DND-41 (cell line): ENCODE measurements around the gene ACAP1.
"Not testable (repeated sequence)": the region's sequence is repeated elsewhere in the genome, so short reads cannot be mapped to it uniquely, and the experiment has no call there.

Experiments used
- ATAC-seq: fragments of 200-7000 bp; cut with Tn5 transposase; 3 replicates; pipeline ENCODE4 v1.9.1; 2021; ENCODE audit warnings: low read depth; ENCODE audit not compliant: insufficient read depth
- DNase-seq: peaks from one replicate; pipeline ENCODE4 v3.0.0-alpha.2; 2020
- H2AFZ ChIP-seq: 2 replicates; pipeline ENCODE4 v1.6.0; 2012; ENCODE audit warnings: low read depth, low read length
- H3K27ac ChIP-seq: 2 replicates; pipeline ENCODE4 v1.5.1; 2012; ENCODE audit warnings: low read length, inconsistent platforms
- H3K27me3 ChIP-seq: fragments of 200-600 bp; sonication (generic); 2 replicates; pipeline ENCODE4 v1.6.0; 2012; ENCODE audit warnings: low read length, mild to moderate bottlenecking, inconsistent platforms; ENCODE audit not compliant: insufficient read depth, poor library complexity
- H3K36me3 ChIP-seq: 2 replicates; pipeline ENCODE4 v1.5.1; 2012; ENCODE audit warnings: low read length, inconsistent platforms; ENCODE audit not compliant: insufficient read depth
- H3K4me1 ChIP-seq: 2 replicates; pipeline ENCODE4 v1.5.1; 2012; ENCODE audit warnings: mild to moderate bottlenecking, low read length; ENCODE audit not compliant: insufficient read depth
- H3K4me2 ChIP-seq: 2 replicates; pipeline ENCODE4 v1.6.0; 2012; ENCODE audit warnings: mild to moderate bottlenecking, moderate library complexity, low read length, inconsistent platforms; ENCODE audit not compliant: insufficient read depth
- H3K4me3 ChIP-seq, 2 experiments: fragments of 200-600 bp in 1 of 2; shearing (Covaris generic) in 1 of 2; 2 replicates each; pipeline ENCODE4 v1.5.1; 2012 to 2016; ENCODE audit warnings: inconsistent platforms in 2 of 2, low read length in 2 of 2, mild to moderate bottlenecking in 2 of 2, low read depth in 1 of 2, moderate library complexity in 1 of 2
- H3K79me2 ChIP-seq: 2 replicates; pipeline ENCODE4 v1.6.0; 2012; ENCODE audit warnings: low read length, inconsistent platforms; ENCODE audit not compliant: insufficient read depth
- H3K9ac ChIP-seq: 2 replicates; pipeline ENCODE4 v1.6.0; 2012; ENCODE audit warnings: low read depth, mild to moderate bottlenecking, inconsistent platforms, low read length, moderate library complexity
- H3K9me3 ChIP-seq: 2 replicates; pipeline ENCODE4 v1.5.1; 2012; ENCODE audit warnings: low read length, moderate library complexity, mild to moderate bottlenecking, inconsistent platforms; ENCODE audit not compliant: insufficient read depth, severe bottlenecking
- H4K20me1 ChIP-seq: 2 replicates; pipeline ENCODE4 v1.6.0; 2012; ENCODE audit warnings: low read length; ENCODE audit not compliant: insufficient read depth
- EZH2 ChIP-seq: IDR thresholded peaks from 3 replicates; pipeline ENCODE4 v1.6.1; 2012; ENCODE audit warnings: borderline replicate concordance, low read depth, mild to moderate bottlenecking, moderate library complexity, low read length, inconsistent platforms; ENCODE audit not compliant: severe bottlenecking
- TF ChIP-seq, protein P1 (sequence below): IDR thresholded peaks from 2 replicates; pipeline ENCODE4 v1.5.1; 2012; ENCODE audit warnings: borderline replicate concordance, low read length, moderate library complexity, mild to moderate bottlenecking; ENCODE audit not compliant: poor library complexity, severe bottlenecking; ENCODE audit errors: extremely low read depth

Gene ACAP1

DNA sequence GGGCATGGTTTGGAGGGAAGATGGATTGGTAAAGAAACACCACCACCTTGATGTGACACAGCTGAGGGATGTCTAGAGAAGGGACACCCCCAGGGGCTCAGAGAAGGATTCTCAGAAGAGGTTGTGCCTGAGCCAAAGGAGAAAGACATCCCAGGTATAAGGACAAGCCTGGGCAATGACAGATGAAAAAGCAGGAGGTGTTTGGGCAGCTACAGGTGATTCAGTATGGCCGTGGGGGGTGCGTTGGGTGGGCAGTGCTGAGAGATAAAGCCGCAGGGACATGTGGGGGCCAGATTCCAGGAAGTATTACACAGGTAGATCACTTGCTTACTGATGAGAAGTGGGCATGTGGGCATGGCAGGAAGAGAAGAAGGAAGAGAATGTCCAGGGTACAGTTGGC, 25.6 kb downstream of the ACAP1 start:
- H3K9me3 ChIP-seq = no peaks in the 10 kb centered on the region
- H2AFZ ChIP-seq = no peak overlapping the region
- no peak overlapping the region for H3K27ac ChIP-seq
- H3K36me3 ChIP-seq = no peaks in the 10 kb centered on the region
- H3K79me2 ChIP-seq = no peaks in the 10 kb centered on the region
- no peak overlapping the region for H3K4me3 ChIP-seq
- TF ChIP-seq, protein P1, sequence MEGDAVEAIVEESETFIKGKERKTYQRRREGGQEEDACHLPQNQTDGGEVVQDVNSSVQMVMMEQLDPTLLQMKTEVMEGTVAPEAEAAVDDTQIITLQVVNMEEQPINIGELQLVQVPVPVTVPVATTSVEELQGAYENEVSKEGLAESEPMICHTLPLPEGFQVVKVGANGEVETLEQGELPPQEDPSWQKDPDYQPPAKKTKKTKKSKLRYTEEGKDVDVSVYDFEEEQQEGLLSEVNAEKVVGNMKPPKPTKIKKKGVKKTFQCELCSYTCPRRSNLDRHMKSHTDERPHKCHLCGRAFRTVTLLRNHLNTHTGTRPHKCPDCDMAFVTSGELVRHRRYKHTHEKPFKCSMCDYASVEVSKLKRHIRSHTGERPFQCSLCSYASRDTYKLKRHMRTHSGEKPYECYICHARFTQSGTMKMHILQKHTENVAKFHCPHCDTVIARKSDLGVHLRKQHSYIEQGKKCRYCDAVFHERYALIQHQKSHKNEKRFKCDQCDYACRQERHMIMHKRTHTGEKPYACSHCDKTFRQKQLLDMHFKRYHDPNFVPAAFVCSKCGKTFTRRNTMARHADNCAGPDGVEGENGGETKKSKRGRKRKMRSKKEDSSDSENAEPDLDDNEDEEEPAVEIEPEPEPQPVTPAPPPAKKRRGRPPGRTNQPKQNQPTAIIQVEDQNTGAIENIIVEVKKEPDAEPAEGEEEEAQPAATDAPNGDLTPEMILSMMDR = no peak
- TF ChIP-seq EZH2 = no peak
- H3K27me3 ChIP-seq = no peaks in the 10 kb centered on the region
- no peak overlapping the region for H3K4me2 ChIP-seq
- H4K20me1 ChIP-seq = no peaks in the 10 kb centered on the region
- ATAC-seq (no peak), DNase-seq (no peak)
- no peaks in the 10 kb centered on the region for H3K4me1 ChIP-seq
- no peak overlapping the region for H3K9ac ChIP-seq

DNA sequence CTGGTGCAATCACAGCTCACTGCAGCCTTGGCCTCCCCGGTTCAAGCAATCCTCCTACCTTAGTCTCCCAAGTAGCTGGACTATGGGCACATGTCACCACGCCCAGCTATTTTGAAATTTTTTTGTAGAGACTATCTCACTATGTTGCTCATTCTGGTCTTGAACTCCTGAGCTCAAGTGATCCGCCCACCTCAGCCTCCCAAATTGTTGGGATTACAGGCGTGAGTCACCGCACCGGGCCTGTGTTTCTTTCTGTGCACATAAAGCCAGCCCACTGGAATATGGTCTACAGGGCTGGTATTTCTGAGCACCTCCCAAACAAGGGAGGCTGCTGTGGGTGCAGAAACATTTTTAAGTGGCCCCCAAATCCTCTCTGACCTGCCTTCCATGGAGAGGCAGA, 27.0 kb downstream of the ACAP1 start:
- H3K9me3 ChIP-seq = no peaks in the 10 kb centered on the region
- DNase-seq = no peak
- H2AFZ ChIP-seq = no peak overlapping the region
- H3K27me3 ChIP-seq = no peaks in the 10 kb centered on the region
- H3K79me2 ChIP-seq = no peaks in the 10 kb centered on the region
- H3K4me3 ChIP-seq = no peak overlapping the region
- no peak overlapping the region for H3K27ac ChIP-seq
- no peaks in the 10 kb centered on the region for H3K36me3 ChIP-seq
- ATAC-seq = no peak
- no peak overlapping the region for H3K4me2 ChIP-seq
- TF ChIP-seq, protein P1 = no peak
- no peak for TF ChIP-seq EZH2
- H4K20me1 ChIP-seq = no peaks in the 10 kb centered on the region
- H3K4me1 ChIP-seq = no peaks in the 10 kb centered on the region
- H3K9ac ChIP-seq = no peak overlapping the region

DNA sequence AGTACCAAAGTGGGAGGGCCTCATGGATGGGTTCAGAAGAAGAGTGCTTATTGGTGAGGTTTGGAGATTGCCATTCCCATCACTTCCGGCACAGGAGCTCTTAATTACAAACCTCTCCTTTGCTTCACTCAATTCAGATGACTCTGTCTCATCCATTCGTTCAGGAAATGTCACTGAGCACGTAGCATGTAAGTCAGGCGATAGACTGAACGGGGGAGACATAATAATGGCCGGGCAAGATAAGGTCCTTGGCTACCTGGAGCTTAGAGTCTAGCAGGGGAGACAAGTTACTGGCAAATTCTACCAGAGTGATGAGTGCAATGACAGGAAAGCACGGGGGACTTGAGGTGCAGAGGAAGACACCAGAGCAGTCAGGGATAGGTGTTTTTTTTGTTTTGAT, 29.6 kb downstream of the ACAP1 start:
- not testable (repeated sequence) for H2AFZ ChIP-seq, H3K36me3 ChIP-seq, ATAC-seq, H3K9ac ChIP-seq, H3K27ac ChIP-seq, H3K79me2 ChIP-seq, H3K27me3 ChIP-seq, H3K4me2 ChIP-seq, H3K4me3 ChIP-seq, H3K4me1 ChIP-seq, H3K9me3 ChIP-seq, DNase-seq, H4K20me1 ChIP-seq

DNA sequence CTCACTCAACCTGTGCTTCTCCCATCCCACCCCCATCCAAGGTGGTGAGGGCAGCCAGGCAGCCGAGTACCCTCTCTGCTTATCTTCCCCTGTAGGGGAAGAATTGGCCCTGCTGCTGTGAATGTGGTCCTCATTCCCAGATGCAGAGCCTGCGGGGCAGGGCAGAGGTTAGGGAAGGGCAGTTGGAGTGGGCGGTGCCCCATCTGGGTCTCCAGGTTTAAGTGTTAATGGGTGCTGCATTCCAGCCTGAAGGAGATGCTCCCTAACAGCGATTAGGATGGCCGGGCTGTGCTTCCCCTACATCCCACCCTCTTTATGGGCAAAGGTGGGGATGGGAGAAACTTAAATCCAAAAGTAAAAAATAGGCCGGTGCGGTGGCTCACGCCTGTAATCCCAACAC, 30.8 kb downstream of the ACAP1 start:
- no peak overlapping the region for H2AFZ ChIP-seq
- no peak for ATAC-seq

More for the DNA sequence above, 30.8 kb downstream of the ACAP1 start:
- no peak overlapping the region for H3K27ac ChIP-seq
- no peak for DNase-seq
- no peaks in the 10 kb centered on the region for H4K20me1 ChIP-seq
- H3K9ac ChIP-seq = no peak overlapping the region
- H3K9me3 ChIP-seq = no peaks in the 10 kb centered on the region
- H3K4me3 ChIP-seq = no peak overlapping the region
- no peaks in the 10 kb centered on the region for H3K4me1 ChIP-seq
- TF ChIP-seq, protein P1 = no peak
- no peak for TF ChIP-seq EZH2
- H3K36me3 ChIP-seq = no peaks in the 10 kb centered on the region
- H3K27me3 ChIP-seq = no peaks in the 10 kb centered on the region
- no peak overlapping the region for H3K4me2 ChIP-seq
- no peaks in the 10 kb centered on the region for H3K79me2 ChIP-seq
